GOT3 (cell line): Measurements from ENCODE around the gene PPP6R1.
"Not testable (repeated sequence)": the region's sequence is repeated elsewhere in the genome, so short reads cannot be mapped to it uniquely, and the experiment has no call there.

ENCODE experiments used
- DNase-seq: peaks from one replicate; lab custom pipeline; 2025; ENCODE audit warnings: mixed read lengths; lab: John Stamatoyannopoulos, UW

PPP6R1 gene

GRCh38 chr19:55224679-55225414 lies 34.0 kb downstream of the PPP6R1 start:
- DNase-seq: not testable (repeated sequence)

DNA sequence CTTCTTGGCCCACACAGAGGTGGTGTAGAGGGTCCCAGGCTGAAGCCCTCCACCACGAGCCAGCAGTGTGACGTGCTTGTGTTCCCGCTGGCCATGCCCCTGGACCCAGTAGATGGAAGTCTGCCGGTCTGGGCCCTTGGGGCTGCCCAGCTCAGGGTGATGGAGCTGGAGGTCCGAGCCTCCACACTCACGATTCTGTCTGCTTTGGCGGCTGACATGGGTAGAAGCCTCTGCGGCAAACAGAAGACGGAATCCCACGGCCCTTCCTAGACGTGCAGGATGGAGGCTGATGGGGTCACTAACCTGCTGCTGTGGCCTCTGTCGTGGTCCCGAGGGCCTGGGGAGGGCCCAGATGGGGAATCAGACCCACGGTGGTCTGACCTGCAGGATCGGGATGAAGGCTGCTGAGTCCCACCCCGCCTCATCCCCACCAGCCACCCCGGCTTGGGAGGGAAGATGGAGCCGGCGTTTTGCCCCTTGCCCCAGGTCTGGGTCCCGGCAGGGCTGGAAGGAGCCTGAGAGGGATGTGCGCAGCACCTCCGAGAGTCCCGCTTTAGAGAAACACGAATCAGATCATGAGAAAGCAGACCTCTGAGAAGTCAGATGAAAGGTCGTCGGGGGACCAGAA lies 34.7 kb downstream of the PPP6R1 start:
- no peak for DNase-seq

DNA sequence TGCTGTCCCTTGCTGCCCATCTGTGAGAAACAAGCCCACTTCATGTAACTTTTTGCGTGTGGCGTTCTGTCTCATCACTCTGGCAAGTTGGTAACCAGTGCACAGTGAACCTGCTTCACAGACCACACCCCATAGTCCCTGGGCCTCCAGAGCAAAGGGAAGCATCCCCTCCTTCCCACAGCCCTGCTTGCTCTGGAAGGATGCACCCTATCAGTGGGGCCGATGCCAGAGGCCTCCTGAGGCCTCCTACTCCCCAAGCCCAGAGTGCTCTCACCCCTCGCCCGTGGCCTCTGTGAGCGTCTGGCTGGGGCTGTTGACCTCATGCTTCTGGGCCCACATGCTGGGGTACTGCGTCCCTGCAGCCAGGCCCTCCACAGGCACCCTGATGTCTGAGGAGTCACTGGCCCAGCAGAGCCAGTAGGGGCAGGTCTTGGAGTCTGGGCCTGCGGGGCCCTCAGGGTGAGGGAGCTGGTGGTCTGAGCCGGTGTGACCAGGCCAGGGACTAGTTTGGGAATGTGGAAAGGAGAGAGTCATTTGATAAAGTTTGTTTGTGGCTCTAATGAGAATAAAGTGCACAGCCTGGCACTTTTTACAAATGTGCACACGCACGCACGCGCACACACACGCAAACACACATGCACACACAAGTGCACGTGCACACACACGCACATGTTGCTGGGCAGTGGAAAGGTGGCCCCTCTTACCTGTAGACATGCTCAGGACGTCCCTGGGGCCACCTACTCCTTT lies 35.4 kb downstream of the PPP6R1 start:
- no peak for DNase-seq

GRCh38 chr19:55220525-55220924 lies 38.3 kb downstream of the PPP6R1 start:
- no peak for DNase-seq

GRCh38 chr19:55216461-55217198 lies 42.2 kb downstream of the PPP6R1 start:
- DNase-seq: peak; percentile 84

GRCh38 chr19:55213547-55213946 lies 45.3 kb downstream of the PPP6R1 start:
- DNase-seq: no peak

GRCh38 chr19:55212447-55212846 lies 46.4 kb downstream of the PPP6R1 start:
- DNase-seq: no peak

- DNase-seq: no peak
Observed at GRCh38 chr19:55209693-55210472, 48.9 kb downstream of the PPP6R1 start.

DNA sequence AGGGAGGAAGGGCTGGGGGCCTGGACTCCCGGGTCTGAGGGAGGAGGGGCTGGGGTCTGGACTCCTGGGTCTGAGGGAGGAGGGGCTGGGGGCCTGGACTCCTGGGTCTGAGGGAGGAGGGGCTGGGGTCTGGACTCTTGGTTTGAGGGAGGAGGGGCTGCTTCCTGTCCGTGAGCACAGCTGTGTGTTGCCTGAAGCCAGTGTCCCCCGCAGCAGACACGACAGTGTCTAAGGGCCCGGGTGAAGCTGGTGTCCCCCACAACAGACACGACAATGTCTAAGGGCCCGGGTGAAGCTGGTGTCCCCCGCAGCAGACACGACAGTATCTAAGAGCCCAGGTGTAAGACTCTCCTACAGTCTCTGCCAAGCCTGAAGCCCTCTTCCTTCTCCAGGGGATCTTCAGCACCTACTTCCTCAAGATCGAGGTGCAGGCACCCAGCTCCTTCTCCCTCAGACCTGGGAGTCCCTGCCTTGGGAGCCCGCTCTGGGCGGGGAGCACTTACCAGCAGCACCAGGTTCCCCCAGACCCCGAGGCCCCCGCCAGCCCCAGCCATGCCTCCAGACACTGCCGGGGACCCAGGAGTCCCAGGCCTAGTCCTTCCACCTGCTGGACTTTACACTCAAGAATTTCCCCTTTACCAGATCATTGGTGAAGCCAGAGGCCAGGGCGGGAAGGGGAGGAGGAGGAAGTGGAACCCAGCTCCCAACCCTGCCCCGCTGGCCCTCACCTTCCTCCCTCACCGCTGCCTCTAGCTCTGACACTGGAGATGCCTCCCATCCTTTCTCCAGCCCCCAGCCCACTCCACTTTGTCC lies 49.7 kb downstream of the PPP6R1 start, which contains the start of gene PTPRH:
Gene PTPRH (minus strand): TSS at position 622 of the 813 bp plus-strand sequence. CDS start 68 bp downstream, at position 554.
- peak; percentile 97 for DNase-seq

DNA sequence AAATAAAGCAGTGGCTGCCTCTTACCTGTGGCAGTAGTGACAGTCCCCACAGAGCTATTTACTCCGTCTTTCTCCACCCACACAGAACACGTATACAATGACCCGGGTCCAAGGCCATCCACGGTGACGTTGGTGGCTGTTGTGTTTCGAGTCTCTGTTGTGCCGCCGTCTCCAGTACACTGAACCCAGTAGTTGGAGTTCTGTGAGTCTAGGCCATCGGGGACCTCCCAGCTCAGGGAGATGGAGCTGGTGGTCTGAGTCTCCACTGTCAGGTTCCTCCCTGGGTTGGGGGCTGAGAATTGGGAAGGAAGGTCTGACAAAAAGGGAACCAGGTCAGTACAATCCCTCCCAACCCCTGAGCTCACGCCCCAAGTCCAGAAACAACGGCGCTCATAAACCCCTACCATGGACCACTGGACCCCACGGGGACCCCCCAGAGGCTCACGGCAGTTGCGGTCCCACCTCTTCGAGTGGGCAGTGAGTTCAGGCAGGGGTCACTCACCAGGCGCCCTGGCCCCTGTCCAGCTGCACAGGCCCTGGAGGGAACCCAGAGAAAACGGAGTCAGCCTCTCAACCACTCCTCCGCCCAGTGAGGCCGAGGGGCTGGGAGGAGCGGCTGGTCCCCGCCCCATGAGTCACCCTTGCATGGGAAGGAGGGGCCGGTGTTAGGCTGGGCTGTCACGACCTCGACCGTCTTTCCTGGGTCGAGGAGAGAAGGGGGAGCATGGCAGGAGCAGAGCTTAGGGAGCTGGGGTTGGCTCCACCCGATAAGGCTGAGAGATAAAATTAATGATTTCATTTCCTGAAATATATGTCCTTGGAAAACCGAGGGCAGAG lies 51.9 kb downstream of the PPP6R1 start:
- peak; percentile 32 for DNase-seq

DNA sequence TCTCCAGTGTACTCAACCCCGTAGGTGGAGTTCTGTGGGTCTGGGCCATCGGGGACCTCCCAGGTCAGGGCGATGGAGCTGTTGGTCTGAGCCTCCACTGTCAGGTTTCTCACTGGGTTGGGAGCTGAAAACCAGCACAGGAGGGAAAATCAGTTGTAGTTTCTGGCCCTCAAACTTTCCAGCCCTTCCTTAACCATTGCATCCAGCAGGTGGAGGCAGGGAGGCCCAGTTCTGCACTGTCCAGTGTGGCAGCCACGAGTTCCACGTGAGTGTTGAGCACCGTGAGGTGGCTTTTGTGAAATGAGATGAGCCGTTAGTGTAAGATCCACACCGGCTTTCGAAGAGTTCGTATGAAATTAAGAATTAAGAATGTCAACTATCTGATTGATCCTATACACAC lies 56.6 kb downstream of the PPP6R1 start:
- DNase-seq: not testable (repeated sequence)

- no peak for DNase-seq
Observed at GRCh38 chr19:55199620-55200204, 59.1 kb downstream of the PPP6R1 start.

- no peak for DNase-seq
Observed at GRCh38 chr19:55198651-55199050, 60.2 kb downstream of the PPP6R1 start.

DNA sequence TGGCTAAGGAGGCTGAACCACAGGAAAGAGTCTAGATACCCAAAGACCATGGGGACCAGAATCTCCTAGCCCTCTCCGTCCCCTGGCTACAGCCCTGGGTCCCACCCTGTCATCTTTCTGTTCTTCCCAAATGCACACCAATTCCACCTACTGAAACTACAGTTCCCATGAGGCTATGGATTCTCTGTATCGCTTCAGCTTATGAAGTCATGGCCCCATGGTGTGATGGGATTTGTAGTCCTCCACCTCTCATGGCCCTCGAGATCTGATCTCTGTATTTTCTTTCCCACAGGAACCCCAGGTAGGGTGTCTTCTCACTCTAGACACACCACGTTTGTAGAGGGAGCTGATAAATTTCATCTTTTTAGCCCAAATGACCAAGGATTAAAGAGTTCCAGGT lies 61.3 kb downstream of the PPP6R1 start:
- no peak for DNase-seq

DNA sequence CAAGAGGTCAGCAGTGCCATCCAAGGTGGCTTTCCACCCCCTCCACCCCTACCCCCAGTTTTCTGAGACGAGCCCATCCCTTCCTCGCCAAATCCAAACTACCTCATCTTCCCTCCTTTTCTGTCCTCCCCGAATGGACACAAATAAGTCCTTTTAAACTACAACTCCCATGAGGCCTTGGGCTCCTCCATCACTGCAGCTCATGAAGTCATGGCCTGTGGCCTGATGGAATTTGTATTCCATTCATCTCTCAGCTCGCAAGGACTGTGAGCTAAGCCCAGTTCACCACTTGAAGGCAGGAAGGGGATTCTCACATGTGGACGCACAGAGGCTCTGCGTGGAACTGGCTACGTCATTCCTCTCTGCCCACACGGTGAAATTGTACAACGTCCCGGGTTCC lies 62.0 kb downstream of the PPP6R1 start:
- no peak for DNase-seq

GRCh38 chr19:55193481-55193880 lies 65.3 kb downstream of the PPP6R1 start:
- DNase-seq: no peak

DNA sequence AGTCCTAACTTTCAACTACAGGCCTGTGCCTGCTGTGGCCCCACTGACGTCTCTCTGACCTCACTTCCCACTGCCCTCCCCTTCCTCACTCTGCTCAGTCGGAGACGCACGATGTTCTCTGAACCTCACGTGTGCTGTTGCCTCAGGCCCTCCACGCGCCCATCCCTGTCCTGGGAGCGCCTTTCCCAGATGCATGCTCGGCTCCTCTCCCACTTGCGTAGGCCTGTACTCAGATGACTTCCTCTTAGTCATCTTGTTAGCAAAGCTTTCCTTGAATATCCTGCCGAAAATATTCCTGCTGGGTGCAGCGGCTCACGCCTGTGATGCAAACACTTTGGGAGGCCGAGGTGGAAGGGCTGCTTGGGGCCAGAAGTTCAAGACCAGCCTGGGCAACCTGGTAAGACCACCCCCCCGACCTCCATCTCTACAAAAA lies 69.4 kb downstream of the PPP6R1 start:
- no peak for DNase-seq

GRCh38 chr19:55188625-55189024 lies 70.2 kb downstream of the PPP6R1 start:
- DNase-seq: no peak

GRCh38 chr19:55186080-55186479 lies 72.7 kb downstream of the PPP6R1 start:
- no peak for DNase-seq
